Panc1 (cell line): ENCODE data around the gene PAFAH1B2. TPM values are rescaled to one million over a fixed set of nuclear protein-coding genes. Genes with fewer than 3 reads are reported as not detected.

Experiments used
- ATAC-seq: fragments of 200-7000 bp; cut with Tn5 transposase; 2 replicates; pipeline ENCODE4 v1.9.1; 2020; ENCODE audit warnings: mild to moderate bottlenecking, moderate library complexity
- BruUV-seq: library from RNA; stranded (reverse); fragments of 400-500 nt; replicated peaks from 2 replicates; lab custom pipeline; 2021; lab: Mats Ljungman, UMichigan
- CTCF ChIA-PET: fragments of 300-600 bp; sonication (Branson Sonifier 250); formaldehyde crosslinking; loops from one replicate; lab custom pipeline; 2022; ENCODE audit warnings: antibody characterized with exemption; lab: Charles Lee
- POLR2A ChIA-PET: fragments of 300-600 bp; sonication (Branson Sonifier 250); formaldehyde crosslinking; loops from one replicate; lab custom pipeline; 2022; ENCODE audit warnings: antibody characterized with exemption; lab: Charles Lee
- DNase-seq: peaks from one replicate; pipeline ENCODE4 v3.0.0-alpha.2; 2010; ENCODE audit warnings: low read depth, low spot score
- H3K27ac ChIP-seq: 2 replicates; pipeline ENCODE4 v1.5.1; 2011; ENCODE audit warnings: mild to moderate bottlenecking, low read length, inconsistent platforms
- H3K27me3 ChIP-seq: fragments of 200-500 bp; sonication (Bioruptor generic); 2 replicates; pipeline ENCODE4 v1.6.0; 2014; ENCODE audit warnings: low read length, inconsistent platforms; ENCODE audit not compliant: control insufficient read depth, insufficient read depth
- H3K36me3 ChIP-seq: fragments of 200-500 bp; sonication (Bioruptor generic); 2 replicates; pipeline ENCODE4 v1.5.1; 2014; ENCODE audit warnings: inconsistent platforms, mild to moderate bottlenecking, low read length, moderate library complexity; ENCODE audit not compliant: control insufficient read depth, insufficient read depth
- H3K4me1 ChIP-seq: 2 replicates; pipeline ENCODE4 v1.5.1; 2011; ENCODE audit warnings: inconsistent platforms, mild to moderate bottlenecking, low read length, moderate library complexity; ENCODE audit not compliant: control insufficient read depth, insufficient read depth
- H3K4me3 ChIP-seq, 2 experiments: 2 replicates each; pipeline ENCODE4 v1.5.1; 2011 to 2012; ENCODE audit warnings: low read depth in 2 of 2, low read length in 2 of 2, mild to moderate bottlenecking in 2 of 2, inconsistent platforms in 1 of 2, moderate library complexity in 1 of 2
- H3K9me3 ChIP-seq: fragments of 200-500 bp; sonication (Bioruptor generic); 2 replicates; pipeline ENCODE4 v1.5.1; 2014; ENCODE audit warnings: low read depth, mild to moderate bottlenecking, inconsistent platforms, low read length, moderate library complexity; ENCODE audit not compliant: control insufficient read depth, insufficient read depth
- CTCF ChIP-seq: fragments of 450-650 bp; IDR thresholded peaks from 2 replicates; pipeline ENCODE4 v1.5.1; 2017; ENCODE audit warnings: mild to moderate bottlenecking
- POLR2AphosphoS5 ChIP-seq: IDR thresholded peaks from 2 replicates; pipeline ENCODE4 v1.6.1; 2012; ENCODE audit warnings: mild to moderate bottlenecking, low read depth, low read length, moderate library complexity
- SIN3A ChIP-seq: IDR thresholded peaks from 2 replicates; pipeline ENCODE4 v1.6.1; 2012; ENCODE audit warnings: low read depth, mild to moderate bottlenecking, low read length, moderate library complexity, borderline replicate concordance; ENCODE audit not compliant: insufficient read depth
- TCF7L2 ChIP-seq: IDR thresholded peaks from 2 replicates; pipeline ENCODE4 v1.6.1; 2011; ENCODE audit warnings: mild to moderate bottlenecking, low read depth, low read length, inconsistent platforms
- in situ Hi-C: cut with HindIII; loops from 2 replicates; pipeline ENCODE4 v1.10.0; 2016; ENCODE audit warnings: low sequenced_read_pairs, low pct_unique_long_range_greater_than_20kb
- intact Hi-C: fragments of 100-400 bp; cut with micrococcal nuclease; formaldehyde crosslinking; loops from one replicate; pipeline ENCODE4 v1.10.0; 2022; ENCODE audit not compliant: unreplicated experiment
- total RNA-seq: library from RNA; stranded (reverse); gene quantifications from one replicate; pipeline ENCODE4 v1.2.1, GENCODE V29; 2021; ENCODE audit not compliant: unreplicated experiment
- TF ChIP-seq, protein P1 (sequence below), 2 experiments: IDR thresholded peaks; 2 replicates each; pipeline ENCODE4 v1.6.1; 2011 to 2012; ENCODE audit warnings: low read depth in 2 of 2, control low read depth in 1 of 2, low read length in 1 of 2, mild to moderate bottlenecking in 1 of 2, moderate library complexity in 1 of 2; ENCODE audit not compliant: insufficient read depth in 1 of 2

The PAFAH1B2 gene
- total RNA-seq, 1 experiment from 2014 or later, result 179 TPM

- ATAC-seq, result no peak
- POLR2A ChIA-PET, result no interaction called here
- Histone ChIP-seq H3K36me3 (no peaks in the 10 kb centered on the region), H3K4me3 (no peak overlapping the region), H3K9me3 (no peaks in the 10 kb centered on the region), H3K27ac (no peak overlapping the region), H3K27me3 (peaks cover 2% of the 10 kb centered on the region; the same call in 1 of the 2 replicates), H3K4me1 (no peaks in the 10 kb centered on the region)
- DNase-seq, result no peak
- no TSS peak for BruUV-seq
- intact Hi-C loops (no loop called here), in situ Hi-C loops (no loop called here)
- TF ChIP-seq TCF7L2, result no peak
- TF ChIP-seq POLR2AphosphoS5, result no peak
- TF ChIP-seq, protein P1, sequence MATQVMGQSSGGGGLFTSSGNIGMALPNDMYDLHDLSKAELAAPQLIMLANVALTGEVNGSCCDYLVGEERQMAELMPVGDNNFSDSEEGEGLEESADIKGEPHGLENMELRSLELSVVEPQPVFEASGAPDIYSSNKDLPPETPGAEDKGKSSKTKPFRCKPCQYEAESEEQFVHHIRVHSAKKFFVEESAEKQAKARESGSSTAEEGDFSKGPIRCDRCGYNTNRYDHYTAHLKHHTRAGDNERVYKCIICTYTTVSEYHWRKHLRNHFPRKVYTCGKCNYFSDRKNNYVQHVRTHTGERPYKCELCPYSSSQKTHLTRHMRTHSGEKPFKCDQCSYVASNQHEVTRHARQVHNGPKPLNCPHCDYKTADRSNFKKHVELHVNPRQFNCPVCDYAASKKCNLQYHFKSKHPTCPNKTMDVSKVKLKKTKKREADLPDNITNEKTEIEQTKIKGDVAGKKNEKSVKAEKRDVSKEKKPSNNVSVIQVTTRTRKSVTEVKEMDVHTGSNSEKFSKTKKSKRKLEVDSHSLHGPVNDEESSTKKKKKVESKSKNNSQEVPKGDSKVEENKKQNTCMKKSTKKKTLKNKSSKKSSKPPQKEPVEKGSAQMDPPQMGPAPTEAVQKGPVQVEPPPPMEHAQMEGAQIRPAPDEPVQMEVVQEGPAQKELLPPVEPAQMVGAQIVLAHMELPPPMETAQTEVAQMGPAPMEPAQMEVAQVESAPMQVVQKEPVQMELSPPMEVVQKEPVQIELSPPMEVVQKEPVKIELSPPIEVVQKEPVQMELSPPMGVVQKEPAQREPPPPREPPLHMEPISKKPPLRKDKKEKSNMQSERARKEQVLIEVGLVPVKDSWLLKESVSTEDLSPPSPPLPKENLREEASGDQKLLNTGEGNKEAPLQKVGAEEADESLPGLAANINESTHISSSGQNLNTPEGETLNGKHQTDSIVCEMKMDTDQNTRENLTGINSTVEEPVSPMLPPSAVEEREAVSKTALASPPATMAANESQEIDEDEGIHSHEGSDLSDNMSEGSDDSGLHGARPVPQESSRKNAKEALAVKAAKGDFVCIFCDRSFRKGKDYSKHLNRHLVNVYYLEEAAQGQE (IDR thresholded peaks at IDR 0.05; ENCODE audit: insufficient read depth in 1 of 2, low read depth in 2 of 2, low read length in 1 of 2), result no peak
- TF ChIP-seq CTCF, result no peak
- no peak for TF ChIP-seq SIN3A
- CTCF ChIA-PET, result no interaction called here
Observed at GRCh38 chr11:117122556-117122955, 21.5 kb upstream of the PAFAH1B2 start.

DNA sequence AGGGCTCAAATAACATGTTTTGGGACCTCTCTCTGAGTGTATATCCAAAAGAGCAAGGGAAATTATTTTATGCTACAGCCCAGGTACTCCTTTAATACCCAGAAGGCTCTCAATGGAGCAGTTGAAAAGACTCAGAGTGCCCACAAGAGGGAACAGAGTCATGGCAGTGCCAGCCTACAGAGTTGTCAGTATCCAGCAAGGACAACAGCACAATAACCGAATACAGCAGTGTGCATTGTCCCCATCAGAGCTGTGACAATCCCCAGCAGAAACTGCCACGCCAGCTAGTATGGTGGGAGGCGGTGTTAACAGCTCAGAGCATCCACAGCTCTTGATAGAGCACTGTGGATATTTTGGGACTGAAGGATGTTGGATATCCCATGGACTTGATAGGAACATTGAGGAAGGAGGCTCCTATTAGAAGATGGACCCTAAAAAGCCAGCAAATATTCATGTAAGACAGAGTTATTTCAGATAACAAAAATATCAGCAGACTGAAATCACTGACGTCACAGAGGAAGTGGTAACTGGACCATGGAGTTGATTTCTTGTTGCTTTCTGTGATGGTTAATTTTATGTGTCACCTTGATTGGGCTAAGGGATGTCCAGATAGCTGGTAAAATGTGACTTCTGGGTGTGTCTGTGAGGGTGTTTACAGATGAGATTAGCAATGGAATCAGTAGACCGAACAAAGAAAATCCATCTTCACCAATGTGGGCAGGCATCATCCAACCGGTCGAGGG, 17.7 kb upstream of the PAFAH1B2 start:
- no TSS peak for BruUV-seq
- peak; percentile 35; the same call in 1 of the 2 replicates for ATAC-seq

More for the DNA sequence above, 17.7 kb upstream of the PAFAH1B2 start:
- intact Hi-C loops (no loop called here), in situ Hi-C loops (no loop called here)
- no peak overlapping the region for H3K4me3 ChIP-seq
- peaks cover 2% of the 10 kb centered on the region; the same call in 1 of the 2 replicates for H3K27me3 ChIP-seq
- no peaks in the 10 kb centered on the region for H3K4me1 ChIP-seq
- no peak for TF ChIP-seq SIN3A
- TF ChIP-seq CTCF, result no peak
- TF ChIP-seq, protein P1 (IDR thresholded peaks at IDR 0.05; ENCODE audit: insufficient read depth in 1 of 2, low read depth in 2 of 2, low read length in 1 of 2), result no peak
- no peak for TF ChIP-seq POLR2AphosphoS5
- no peak for TF ChIP-seq TCF7L2
- CTCF ChIA-PET, result interaction anchor here (0.6 kb wide), 1 partner anchor 246 kb away, joined by 3 read pairs; no protein-coding TSS in a partner anchor
- POLR2A ChIA-PET, result no interaction called here
- H3K36me3 ChIP-seq, result no peaks in the 10 kb centered on the region
- H3K9me3 ChIP-seq, result no peaks in the 10 kb centered on the region
- DNase-seq, result no peak
- no peak overlapping the region for H3K27ac ChIP-seq
